Thymus (tissue), 11 donors: ENCODE measurements around the gene RTRAF. TPM values are rescaled to one million over a fixed set of nuclear protein-coding genes. Genes with fewer than 3 reads are reported as not detected.

ENCODE experiments used
- DNase-seq, 9 donors: peaks; one replicate each; pipeline ENCODE4 v3.0.0-alpha.2; 2013; ENCODE audit warnings: low spot score in 9 of 9, low read depth in 6 of 9, missing footprints in 1 of 9
- H3K27ac ChIP-seq, 2 donors: one replicate each; pipeline ENCODE4 v1.5.1; 2013; ENCODE audit warnings: control low read depth in 1 of 2, low read depth in 1 of 2, low read length in 1 of 2, mild to moderate bottlenecking in 1 of 2, moderate library complexity in 1 of 2
- H3K27me3 ChIP-seq, 2 donors: one replicate each; pipeline ENCODE4 v1.5.1; 2013; ENCODE audit warnings: low read length in 1 of 2; ENCODE audit not compliant: control insufficient read depth in 2 of 2, insufficient read depth in 1 of 2
- H3K36me3 ChIP-seq, 2 donors: one replicate each; pipeline ENCODE4 v1.5.1; 2013; ENCODE audit warnings: low read length in 1 of 2, mild to moderate bottlenecking in 1 of 2, moderate library complexity in 1 of 2; ENCODE audit not compliant: control insufficient read depth in 2 of 2, insufficient read depth in 2 of 2
- H3K4me1 ChIP-seq, 2 donors: one replicate each; pipeline ENCODE4 v1.5.1; 2013; ENCODE audit warnings: low read length in 2 of 2; ENCODE audit not compliant: control insufficient read depth in 2 of 2, insufficient read depth in 2 of 2
- H3K4me3 ChIP-seq, 2 donors: one replicate each; pipeline ENCODE4 v1.5.1; 2013; ENCODE audit warnings: low read length in 2 of 2, control low read depth in 1 of 2, mild to moderate bottlenecking in 1 of 2
- H3K9me3 ChIP-seq, 2 donors: one replicate each; pipeline ENCODE4 v1.5.1; 2013; ENCODE audit warnings: low read length in 1 of 2, mild to moderate bottlenecking in 1 of 2; ENCODE audit not compliant: control insufficient read depth in 2 of 2, insufficient read depth in 1 of 2
- WGBS: extraction: QIAGEN DNeasy Blood & Tissue Kit; methylation state at CpG from one replicate; pipeline ENCODE4 v1.1.7; 2013; 5-methylcytosine and 5-hydroxymethylcytosine counted together
- polyA plus RNA-seq: library from polyadenylated mRNA; stranded (reverse); fragments of 200-250 nt; gene quantifications from one replicate; pipeline ENCODE4 v1.2.3, GENCODE V29; 2013
- total RNA-seq: library from RNA; stranded (reverse); fragments of 120-200 nt; gene quantifications from one replicate; pipeline ENCODE4 v1.2.4, GENCODE V29; 2013
- donor health status: healthy.

RTRAF gene
- total and polyA plus RNA-seq, 2 donors = 207 to 234 TPM

GRCh38 chr14:52033101-52033642 lies 43.8 kb downstream of the RTRAF start:
- no peaks in the 10 kb centered on the region for H3K4me1 ChIP-seq
- WGBS = 74% methylated on average over 10 of the region's 10 CpGs
- H3K36me3 ChIP-seq = no peaks in the 10 kb centered on the region
- no peak for DNase-seq
- H3K4me3 ChIP-seq = no peak overlapping the region
- H3K27ac ChIP-seq = no peak overlapping the region
- no peaks in the 10 kb centered on the region for H3K9me3 ChIP-seq
- no peaks in the 10 kb centered on the region for H3K27me3 ChIP-seq

- Histone ChIP-seq H3K36me3 (no peaks in the 10 kb centered on the region), H3K9me3 (no peaks in the 10 kb centered on the region), H3K27me3 (no peaks in the 10 kb centered on the region), H3K4me1 (no peaks in the 10 kb centered on the region), H3K27ac (no peak overlapping the region), H3K4me3 (no peak overlapping the region)
- no peak for DNase-seq
- 97% methylated on average over 7 of the region's 7 CpGs for WGBS
Observed at GRCh38 chr14:52039124-52039815, 49.9 kb downstream of the RTRAF start.

- Histone ChIP-seq H3K4me3 (no peak overlapping the region), H3K27me3 (no peaks in the 10 kb centered on the region), H3K27ac (no peak overlapping the region), H3K4me1 (no peaks in the 10 kb centered on the region), H3K9me3 (no peaks in the 10 kb centered on the region), H3K36me3 (no peaks in the 10 kb centered on the region)
- no peak for DNase-seq
- 96% methylated on average over 7 of the region's 7 CpGs for WGBS
Observed at GRCh38 chr14:52040598-52040997, 51.3 kb downstream of the RTRAF start.

- Histone ChIP-seq H3K4me1 (no peaks in the 10 kb centered on the region), H3K4me3 (no peak overlapping the region), H3K36me3 (no peaks in the 10 kb centered on the region), H3K9me3 (no peaks in the 10 kb centered on the region), H3K27me3 (no peaks in the 10 kb centered on the region), H3K27ac (no peak overlapping the region)
- no peak for DNase-seq
- 86% methylated on average over 8 of the region's 8 CpGs for WGBS
Observed at GRCh38 chr14:52042371-52043289, 53.3 kb downstream of the RTRAF start.

- WGBS = 51% methylated on average over 5 of the region's 5 CpGs
- H3K9me3 ChIP-seq = no peaks in the 10 kb centered on the region
- no peak overlapping the region for H3K4me3 ChIP-seq
- no peak overlapping the region for H3K27ac ChIP-seq
- H3K36me3 ChIP-seq = no peaks in the 10 kb centered on the region
- no peaks in the 10 kb centered on the region for H3K27me3 ChIP-seq
- DNase-seq = peak in 2 of 9 donors; percentile 15 to 30
- H3K4me1 ChIP-seq = no peaks in the 10 kb centered on the region
Observed at GRCh38 chr14:52043690-52044089, 54.3 kb downstream of the RTRAF start.

GRCh38 chr14:52044791-52045522 lies 55.6 kb downstream of the RTRAF start:
- Histone ChIP-seq H3K9me3 (no peaks in the 10 kb centered on the region), H3K27ac (no peak overlapping the region), H3K36me3 (no peaks in the 10 kb centered on the region), H3K27me3 (no peaks in the 10 kb centered on the region), H3K4me3 (no peak overlapping the region), H3K4me1 (no peaks in the 10 kb centered on the region)
- WGBS = 97% methylated on average over 11 of the region's 11 CpGs
- DNase-seq = no peak

- no peak overlapping the region for H3K27ac ChIP-seq
- 96% methylated on average over 2 of the region's 2 CpGs for WGBS
- DNase-seq = no peak
- H3K27me3 ChIP-seq = no peaks in the 10 kb centered on the region
- no peak overlapping the region for H3K4me3 ChIP-seq
- H3K36me3 ChIP-seq = no peaks in the 10 kb centered on the region
- H3K4me1 ChIP-seq = no peaks in the 10 kb centered on the region
- H3K9me3 ChIP-seq = no peaks in the 10 kb centered on the region
Observed at GRCh38 chr14:52046376-52046917, 57.1 kb downstream of the RTRAF start.

- H3K36me3 ChIP-seq = no peaks in the 10 kb centered on the region
- no peaks in the 10 kb centered on the region for H3K27me3 ChIP-seq
- no peak overlapping the region for H3K4me3 ChIP-seq
- DNase-seq = no peak
- no peaks in the 10 kb centered on the region for H3K4me1 ChIP-seq
- H3K27ac ChIP-seq = no peak overlapping the region
- WGBS = 92% methylated on average over 10 of the region's 10 CpGs
- no peaks in the 10 kb centered on the region for H3K9me3 ChIP-seq
Observed at GRCh38 chr14:52048116-52048515, 58.8 kb downstream of the RTRAF start.
